Coronary artery (tissue), 2 donors: ENCODE data around the gene UNCX.

Source experiments
- DNase-seq: peaks from one replicate; pipeline ENCODE4 v3.0.0-alpha.2; 2017; ENCODE audit warnings: low spot score
- H3K27ac ChIP-seq, 2 donors: fragments of 200-600 bp; sonication (generic); one replicate each; pipeline ENCODE4 v1.5.1; 2016 to 2019
- H3K4me3 ChIP-seq: fragments of 200-600 bp; sonication (generic); 2 replicates; pipeline ENCODE4 v1.5.1; 2016; ENCODE audit warnings: mild to moderate bottlenecking, moderate library complexity
- TF ChIP-seq, protein P1 (sequence below): fragments of 200-600 bp; sonication (generic); IDR thresholded peaks from one replicate; pipeline ENCODE4 v1.5.1; 2019; ENCODE audit warnings: antibody characterized with exemption

Gene UNCX

DNA sequence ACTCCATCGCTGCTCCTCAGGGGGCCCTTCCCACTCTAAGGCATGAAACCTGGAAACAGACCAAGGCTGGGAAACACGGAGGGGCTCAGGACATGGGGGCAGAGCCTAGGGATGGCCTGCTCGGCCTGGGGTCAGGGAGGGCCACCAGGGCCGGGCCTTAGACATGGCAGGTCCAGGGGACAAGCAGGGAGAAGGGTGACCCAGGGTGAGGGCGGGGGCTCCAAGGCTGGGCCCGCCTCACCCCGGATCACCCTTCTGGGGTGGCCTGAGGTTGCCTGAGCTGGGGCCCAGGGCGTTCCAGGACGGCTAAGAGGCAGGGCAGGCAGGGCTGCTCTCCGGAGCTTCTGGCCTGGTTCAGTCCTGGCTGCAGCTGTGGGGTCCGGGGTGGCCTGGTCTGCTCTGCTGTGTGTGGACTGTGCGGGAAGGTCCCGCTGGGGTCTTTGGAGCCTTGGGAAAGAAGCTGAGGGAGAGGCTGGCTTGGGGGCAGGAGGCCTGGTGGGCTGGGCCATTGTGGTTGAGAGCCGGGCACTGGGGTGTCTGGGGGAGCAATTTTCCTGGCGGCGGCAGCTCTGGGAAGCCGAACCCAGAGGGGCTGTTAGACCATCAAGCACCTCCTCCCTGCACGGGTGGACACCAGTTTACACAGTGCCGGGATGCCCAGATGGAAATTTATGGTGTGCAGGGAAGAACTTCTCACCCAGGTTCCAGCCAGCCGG, 52.2 kb downstream of the UNCX start:
- no peak overlapping the region for H3K27ac ChIP-seq
- no peak for DNase-seq
- TF ChIP-seq, protein P1, sequence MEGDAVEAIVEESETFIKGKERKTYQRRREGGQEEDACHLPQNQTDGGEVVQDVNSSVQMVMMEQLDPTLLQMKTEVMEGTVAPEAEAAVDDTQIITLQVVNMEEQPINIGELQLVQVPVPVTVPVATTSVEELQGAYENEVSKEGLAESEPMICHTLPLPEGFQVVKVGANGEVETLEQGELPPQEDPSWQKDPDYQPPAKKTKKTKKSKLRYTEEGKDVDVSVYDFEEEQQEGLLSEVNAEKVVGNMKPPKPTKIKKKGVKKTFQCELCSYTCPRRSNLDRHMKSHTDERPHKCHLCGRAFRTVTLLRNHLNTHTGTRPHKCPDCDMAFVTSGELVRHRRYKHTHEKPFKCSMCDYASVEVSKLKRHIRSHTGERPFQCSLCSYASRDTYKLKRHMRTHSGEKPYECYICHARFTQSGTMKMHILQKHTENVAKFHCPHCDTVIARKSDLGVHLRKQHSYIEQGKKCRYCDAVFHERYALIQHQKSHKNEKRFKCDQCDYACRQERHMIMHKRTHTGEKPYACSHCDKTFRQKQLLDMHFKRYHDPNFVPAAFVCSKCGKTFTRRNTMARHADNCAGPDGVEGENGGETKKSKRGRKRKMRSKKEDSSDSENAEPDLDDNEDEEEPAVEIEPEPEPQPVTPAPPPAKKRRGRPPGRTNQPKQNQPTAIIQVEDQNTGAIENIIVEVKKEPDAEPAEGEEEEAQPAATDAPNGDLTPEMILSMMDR, result no peak
- no peak overlapping the region for H3K4me3 ChIP-seq

DNA sequence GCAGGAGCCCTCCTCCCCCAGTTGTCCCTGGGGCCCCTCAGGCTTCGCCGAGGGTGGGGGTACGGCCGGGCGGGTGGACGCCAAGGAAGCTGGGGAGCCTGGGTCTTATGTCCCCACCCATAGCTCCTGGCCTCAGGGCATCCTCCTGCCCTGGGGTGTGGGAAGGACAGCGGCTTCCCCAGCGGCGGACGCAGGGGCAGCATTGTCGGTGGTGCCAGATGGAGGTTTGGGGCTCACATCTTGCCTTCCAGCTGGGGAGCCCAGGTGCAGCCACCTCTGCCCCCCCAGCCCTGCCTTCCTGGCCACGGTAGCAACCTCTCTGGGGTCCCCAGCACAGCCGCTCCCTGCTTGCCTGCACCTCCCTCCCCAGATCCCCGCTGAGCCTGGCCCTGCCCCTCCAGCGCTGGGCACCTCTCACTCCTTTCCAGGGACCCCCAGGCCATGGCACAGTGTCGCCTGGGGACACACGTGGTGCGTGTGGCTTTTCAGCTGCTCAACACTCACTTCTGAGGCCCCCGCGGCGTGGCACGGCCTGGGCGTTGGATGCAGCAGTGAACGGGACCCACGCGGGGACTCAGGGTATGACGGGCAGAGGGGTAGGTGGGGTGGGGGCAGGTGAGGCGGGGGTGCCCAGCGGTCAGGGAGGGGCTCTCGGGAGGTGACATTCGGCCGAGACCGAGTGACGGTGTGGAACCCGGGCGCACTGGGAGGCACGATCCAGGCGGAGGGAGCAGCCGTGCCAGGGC, 53.1 kb downstream of the UNCX start:
- H3K27ac ChIP-seq, result no peak overlapping the region
- no peak for DNase-seq
- TF ChIP-seq, protein P1, result no peak
- no peak overlapping the region for H3K4me3 ChIP-seq
